Jurkat, Clone E6-1 (cell line): ENCODE results near the gene OR5P2. TPM values are rescaled to one million over a fixed set of nuclear protein-coding genes. Genes with fewer than 3 reads are reported as not detected.
"Not testable (repeated sequence)": the region's sequence is repeated elsewhere in the genome, so short reads cannot be mapped to it uniquely, and the experiment has no call there.

ENCODE experiments used
- DNase-seq: peaks from one replicate; pipeline ENCODE4 v3.0.0-alpha.2; 2011; ENCODE audit warnings: low read depth, low spot score
- H3K4me3 ChIP-seq: 2 replicates; pipeline ENCODE4 v1.5.1; 2011; ENCODE audit warnings: mild to moderate bottlenecking, low read length, control low read depth, moderate library complexity
- polyA plus RNA-seq: library from polyadenylated mRNA; unstranded; fragments of >200 nt; gene quantifications from one replicate; pipeline ENCODE4 v1.2.1, GENCODE V29; 2012; ENCODE audit warnings: missing spikeins; ENCODE audit not compliant: insufficient read length, insufficient read depth

The OR5P2 gene, protein sequence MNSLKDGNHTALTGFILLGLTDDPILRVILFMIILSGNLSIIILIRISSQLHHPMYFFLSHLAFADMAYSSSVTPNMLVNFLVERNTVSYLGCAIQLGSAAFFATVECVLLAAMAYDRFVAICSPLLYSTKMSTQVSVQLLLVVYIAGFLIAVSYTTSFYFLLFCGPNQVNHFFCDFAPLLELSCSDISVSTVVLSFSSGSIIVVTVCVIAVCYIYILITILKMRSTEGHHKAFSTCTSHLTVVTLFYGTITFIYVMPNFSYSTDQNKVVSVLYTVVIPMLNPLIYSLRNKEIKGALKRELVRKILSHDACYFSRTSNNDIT
- not detected for polyA plus RNA-seq

- H3K4me3 ChIP-seq: no peak within 1 kb of the TSS
- DNase-seq: no peak
These were observed at the start of gene OR5P2 for GRCh38 chr11:7796842-7797241. TSS of gene OR5P2 (minus strand) at chr11:7796942. CDS start at chr11:7796942, 0 bp downstream.

DNA sequence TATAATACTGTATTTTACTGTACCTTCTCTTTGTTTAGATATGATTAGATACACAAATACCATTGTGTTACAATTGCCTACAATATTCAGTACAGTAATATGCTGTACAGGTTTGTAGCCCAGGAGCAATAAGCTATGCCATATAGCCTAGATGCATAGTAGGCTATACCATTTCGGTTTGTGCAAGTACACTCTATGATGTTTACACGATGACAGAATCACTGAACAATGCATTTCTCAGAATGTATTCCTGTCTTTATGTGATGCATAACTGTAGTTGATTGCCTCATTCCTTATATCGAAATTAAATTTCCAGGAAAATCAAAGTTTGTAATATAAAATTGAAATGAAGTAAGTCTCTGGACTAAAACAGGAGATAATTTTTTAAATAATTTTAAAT is 49.3 kb upstream of the OR5P2 start:
- H3K4me3 ChIP-seq: no peak overlapping the region
- no peak for DNase-seq

GRCh38 chr11:7844986-7845385 is 48.2 kb upstream of the OR5P2 start:
- no peak overlapping the region for H3K4me3 ChIP-seq
- no peak for DNase-seq

DNA sequence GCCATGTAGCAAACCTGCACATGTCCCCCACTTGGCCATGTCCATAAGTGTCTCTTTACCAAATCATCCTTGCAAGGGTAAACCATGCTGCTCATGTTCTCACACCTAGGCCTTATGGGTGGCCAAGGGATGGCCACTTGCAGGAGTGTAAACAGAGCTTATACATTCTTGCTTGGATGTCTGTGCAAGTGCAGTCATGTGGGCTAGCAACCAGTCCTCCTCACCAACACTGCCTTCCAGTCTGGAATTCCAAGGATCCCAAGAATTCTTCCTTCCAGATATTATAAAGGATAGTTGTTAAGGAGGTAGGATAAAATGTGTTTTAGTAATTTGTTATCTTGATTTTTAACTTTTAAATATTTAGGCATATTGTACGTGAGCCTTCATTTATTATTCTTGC is 47.8 kb upstream of the OR5P2 start:
- DNase-seq: no peak
- no peak overlapping the region for H3K4me3 ChIP-seq

GRCh38 chr11:7840578-7840977 is 43.8 kb upstream of the OR5P2 start:
- H3K4me3 ChIP-seq: no peak overlapping the region
- DNase-seq: no peak

- no peak for DNase-seq
- H3K4me3 ChIP-seq: no peak overlapping the region
These were observed 36.8 kb upstream of the OR5P2 start for GRCh38 chr11:7833527-7833926.

DNA sequence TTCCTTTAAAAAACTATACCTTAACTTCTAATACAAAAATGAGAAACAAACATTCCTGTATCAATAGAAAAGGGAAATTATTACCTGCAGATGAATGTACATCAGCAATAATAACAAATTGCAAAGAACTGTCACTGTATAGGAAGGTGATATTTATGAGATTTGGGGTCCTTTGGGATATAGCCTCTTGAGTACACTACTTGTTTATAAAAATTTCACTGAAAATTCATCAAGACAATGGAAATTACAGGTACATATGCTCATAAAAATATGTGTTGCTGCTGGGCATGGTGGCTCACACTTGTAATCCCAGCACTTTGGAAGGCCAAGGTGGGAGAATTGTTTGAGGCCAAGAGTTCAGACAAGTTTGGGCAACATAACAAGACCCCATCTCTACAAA is 34.0 kb upstream of the OR5P2 start, which contains the start of gene OR5P3:
Gene OR5P3 (minus strand): TSS at position 101 of the 400 bp plus-strand sequence.
- no peak for DNase-seq
- no peak within 1 kb of the TSS for H3K4me3 ChIP-seq

GRCh38 chr11:7826324-7826723 is 29.6 kb upstream of the OR5P2 start:
- no peak overlapping the region for H3K4me3 ChIP-seq
- DNase-seq: no peak

GRCh38 chr11:7820417-7820816 is 23.7 kb upstream of the OR5P2 start:
- DNase-seq, H3K4me3 ChIP-seq: not testable (repeated sequence)

- DNase-seq, H3K4me3 ChIP-seq: not testable (repeated sequence)
These were observed 18.2 kb upstream of the OR5P2 start for GRCh38 chr11:7814897-7815296.

GRCh38 chr11:7810301-7810700 is 13.6 kb upstream of the OR5P2 start:
- not testable (repeated sequence) for DNase-seq, H3K4me3 ChIP-seq

DNA sequence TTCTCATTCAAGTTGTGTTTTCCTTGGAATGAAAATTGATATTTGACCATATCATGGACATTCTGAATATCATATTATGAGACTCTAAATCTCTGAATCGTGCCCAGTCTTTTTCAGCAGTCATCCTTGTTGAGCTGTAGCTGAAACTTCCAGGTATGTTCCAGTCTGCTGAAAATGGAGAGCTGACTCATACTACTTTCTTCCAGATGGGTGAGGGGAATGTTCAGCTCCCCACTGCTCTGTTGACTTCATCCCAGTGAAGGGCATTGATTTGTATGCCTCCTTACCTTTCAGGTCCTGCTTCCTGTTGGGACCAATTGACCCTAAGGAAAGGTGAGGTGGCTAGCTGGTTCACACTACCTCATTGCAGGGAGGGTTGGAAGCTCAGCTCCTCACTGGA is 3.5 kb downstream of the OR5P2 start:
- no peak for DNase-seq
- H3K4me3 ChIP-seq: no peak overlapping the region

DNA sequence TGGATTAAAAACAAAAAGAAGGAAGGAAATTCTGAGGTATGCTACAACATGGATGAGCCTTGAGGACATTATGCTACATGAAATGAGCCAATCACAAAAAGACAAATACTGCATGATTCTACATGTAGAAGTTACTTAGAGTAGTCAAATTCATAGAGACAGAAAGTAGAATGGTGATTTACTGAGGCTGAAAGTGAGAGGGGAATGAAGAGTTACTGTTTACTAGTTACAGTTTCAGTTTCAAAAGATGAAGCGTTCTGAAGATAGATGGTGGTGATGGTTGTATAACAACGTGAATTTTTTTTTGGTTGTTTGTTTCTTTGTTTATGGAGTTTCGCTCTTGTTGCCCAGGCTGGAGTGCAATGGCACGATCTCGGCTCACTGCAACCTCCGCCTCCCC is 9.5 kb downstream of the OR5P2 start:
- no peak overlapping the region for H3K4me3 ChIP-seq
- no peak for DNase-seq

DNA sequence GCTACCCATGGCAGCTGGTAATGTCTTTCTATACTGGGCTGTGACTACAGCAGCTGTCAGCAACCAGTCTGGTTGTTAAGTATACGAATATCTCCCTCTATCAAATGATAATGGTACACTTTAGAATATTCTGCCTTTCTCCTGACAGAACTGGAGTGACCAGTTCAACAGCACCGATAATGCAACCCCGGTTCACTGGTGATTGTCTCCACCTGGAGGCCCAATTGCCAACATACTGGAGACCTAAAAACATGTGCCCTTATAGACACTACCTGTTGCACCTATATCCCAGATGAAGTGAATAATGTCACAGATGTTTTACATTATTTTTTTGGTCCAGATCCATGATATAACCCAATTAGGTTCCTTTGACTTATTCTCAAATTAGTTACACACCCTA is 21.1 kb downstream of the OR5P2 start:
- no peak for DNase-seq
- H3K4me3 ChIP-seq: no peak overlapping the region

DNA sequence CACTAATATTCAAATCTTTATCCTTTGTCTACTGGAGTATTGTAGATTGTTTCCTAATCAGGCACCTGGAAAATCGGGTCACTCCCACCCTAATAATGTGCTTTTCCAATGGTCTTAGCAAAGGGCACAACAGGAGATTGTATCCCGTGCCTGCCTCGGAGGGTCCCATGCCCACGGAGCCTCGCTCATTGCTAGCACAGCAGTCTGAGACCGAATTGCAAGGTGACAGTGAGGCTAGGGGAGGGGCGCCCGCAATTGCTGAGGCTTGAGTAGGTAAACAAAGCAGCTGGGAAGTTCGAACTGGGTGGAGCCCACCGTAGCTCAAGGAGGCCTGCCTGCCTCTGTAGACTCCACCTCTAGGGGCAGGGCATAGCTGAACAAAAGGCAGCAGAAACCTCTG is 32.4 kb downstream of the OR5P2 start:
- DNase-seq, H3K4me3 ChIP-seq: not testable (repeated sequence)

GRCh38 chr11:7759010-7759409 is 37.7 kb downstream of the OR5P2 start:
- no peak overlapping the region for H3K4me3 ChIP-seq
- peak; percentile 2 for DNase-seq

GRCh38 chr11:7749456-7749855 is 47.3 kb downstream of the OR5P2 start:
- DNase-seq: no peak
- H3K4me3 ChIP-seq: no peak overlapping the region
